Omental fat pad (tissue), 4 donors: ENCODE measurements around the gene NLRP1. TPM values are rescaled to one million over a fixed set of nuclear protein-coding genes. Genes with fewer than 3 reads are reported as not detected.

Experiments
- ATAC-seq: fragments of 150-250 bp; one replicate; pipeline ENCODE4 v1.9.1; 2016; ENCODE audit warnings: mild to moderate bottlenecking, moderate library complexity; ENCODE audit not compliant: low FRiP score
- DNase-seq: peaks from one replicate; pipeline ENCODE4 v3.0.0-alpha.2; 2019; ENCODE audit warnings: low spot score
- CTCF ChIP-seq, 3 donors: fragments of 450-650 bp; IDR thresholded peaks; one replicate each; pipeline ENCODE4 v1.5.1; 2016 to 2017; ENCODE audit warnings: antibody characterized with exemption in 3 of 3, mild to moderate bottlenecking in 3 of 3, moderate library complexity in 2 of 3
- total RNA-seq, 4 donors: library from RNA; depleted of rRNA; stranded (reverse); fragments of >200 nt; gene quantifications; one replicate each; pipeline ENCODE4 v1.1.0, GENCODE V29; 2016

The NLRP1 gene
- total RNA-seq, 4 donors from 2014 or later = 26.1 to 88.3 (median 28.8) TPM

DNA sequence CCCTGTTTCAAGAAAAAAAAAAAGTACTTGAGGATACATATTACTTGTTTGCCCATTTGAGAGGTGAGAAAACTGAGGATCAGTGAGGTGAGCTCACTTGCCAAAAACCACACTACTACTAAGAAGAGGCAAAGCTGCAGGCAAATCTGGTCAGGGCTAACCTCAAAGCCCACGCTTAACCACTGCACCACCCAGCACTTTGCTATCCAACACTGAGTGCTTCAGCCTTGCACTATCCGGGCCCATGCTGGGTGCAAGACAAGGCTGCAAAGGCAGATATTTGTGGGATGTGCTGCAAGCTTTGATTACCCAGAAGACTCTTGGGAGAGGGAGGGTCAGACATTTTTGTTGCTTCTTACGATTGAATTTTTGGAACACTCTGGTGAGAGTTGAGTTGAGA, 23.6 kb upstream of the NLRP1 start:
- ATAC-seq = no peak
- DNase-seq = no peak
- no peak for TF ChIP-seq CTCF (IDR thresholded peaks at IDR 0.05)

- no peak for TF ChIP-seq CTCF (IDR thresholded peaks at IDR 0.05)
- no peak for ATAC-seq
- no peak for DNase-seq
These were observed 21.1 kb upstream of the NLRP1 start for GRCh38 chr17:5605452-5605851.

- DNase-seq (no peak), ATAC-seq (no peak)
- no peak for TF ChIP-seq CTCF (IDR thresholded peaks at IDR 0.05)
These were observed 15.7 kb upstream of the NLRP1 start for GRCh38 chr17:5600041-5600440.

DNA sequence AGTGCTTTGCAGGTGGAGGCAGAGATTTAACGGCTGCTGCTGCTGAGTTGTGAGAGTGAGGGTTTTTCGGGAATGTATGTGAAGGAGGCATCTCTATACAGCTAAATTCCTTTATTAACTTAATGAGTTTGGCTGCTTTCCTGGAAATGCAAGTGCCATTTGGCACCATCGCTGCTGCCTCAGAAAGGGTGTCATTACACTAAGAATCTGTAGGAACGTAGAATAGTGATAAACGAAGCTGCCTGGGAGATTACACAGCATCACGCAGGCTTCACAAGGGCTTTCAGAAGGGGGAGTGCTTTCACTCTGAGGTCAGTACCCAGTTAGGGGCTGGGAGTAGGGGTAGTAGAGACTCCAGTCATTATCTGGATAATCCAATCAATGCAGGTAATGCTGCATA, 14.1 kb upstream of the NLRP1 start:
- no peak for TF ChIP-seq CTCF (IDR thresholded peaks at IDR 0.05)
- ATAC-seq (no peak), DNase-seq (no peak)

DNA sequence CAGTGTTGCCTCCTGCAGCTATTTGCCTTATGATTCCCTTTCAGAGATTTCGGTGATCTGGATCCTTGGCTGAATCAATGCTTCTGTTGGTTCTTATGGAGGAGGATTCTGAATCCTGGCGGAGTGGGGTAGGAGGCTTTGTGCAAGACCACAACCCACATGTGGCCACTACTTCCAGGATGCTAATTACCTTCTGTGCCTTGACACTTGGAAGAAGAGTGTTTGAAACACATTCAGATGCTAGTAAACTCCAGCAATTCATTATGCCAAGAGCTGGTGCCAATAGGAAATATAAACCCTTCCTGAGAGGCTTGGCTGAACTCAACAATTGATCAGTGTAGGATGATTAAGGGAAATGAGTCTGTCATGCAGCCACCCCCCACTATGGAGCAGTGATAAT, 12.1 kb upstream of the NLRP1 start:
- no peak for DNase-seq
- TF ChIP-seq CTCF (IDR thresholded peaks at IDR 0.05) = no peak
- ATAC-seq = no peak

- TF ChIP-seq CTCF (IDR thresholded peaks at IDR 0.05) = no peak
- ATAC-seq = no peak
These were observed 11.5 kb upstream of the NLRP1 start for GRCh38 chr17:5595831-5596230.

GRCh38 chr17:5592382-5592781, 8.1 kb upstream of the NLRP1 start:
- no peak for TF ChIP-seq CTCF (IDR thresholded peaks at IDR 0.05)
- DNase-seq = no peak
- no peak for ATAC-seq

More at GRCh38 chr17:5595831-5596230, 11.5 kb upstream of the NLRP1 start:
- DNase-seq = no peak
